GM18858 (cell line): ENCODE data around the gene CHRFAM7A.
"Not testable (repeated sequence)": the region's sequence is repeated elsewhere in the genome, so short reads cannot be mapped to it uniquely, and the experiment has no call there.

Experiments
- ATAC-seq: cut with Tn5 transposase; IDR thresholded peaks from one replicate; pipeline ENCODE4 v1.9.1; 2021; ENCODE audit not compliant: unreplicated experiment

CHRFAM7A gene

DNA sequence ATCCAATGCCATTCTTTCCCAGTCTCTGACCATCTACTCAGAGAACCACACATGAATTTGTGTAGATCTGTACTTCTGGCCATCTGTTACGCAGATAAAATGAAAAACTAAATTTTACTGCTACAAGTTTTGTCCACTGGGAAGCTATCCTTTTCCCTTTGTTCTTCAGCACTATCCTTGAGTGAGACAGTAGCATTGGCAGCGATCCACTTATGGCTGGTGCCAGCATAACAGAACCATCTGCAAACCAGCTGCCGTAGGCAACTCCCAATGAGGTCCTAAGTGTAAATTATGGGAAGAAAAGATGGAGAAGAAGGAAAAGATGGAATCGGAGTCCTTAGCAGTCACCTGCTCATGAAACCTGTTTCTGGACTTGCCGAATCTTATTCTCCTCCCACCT is 72.3 kb downstream of the CHRFAM7A start:
- ATAC-seq = not testable (repeated sequence)

DNA sequence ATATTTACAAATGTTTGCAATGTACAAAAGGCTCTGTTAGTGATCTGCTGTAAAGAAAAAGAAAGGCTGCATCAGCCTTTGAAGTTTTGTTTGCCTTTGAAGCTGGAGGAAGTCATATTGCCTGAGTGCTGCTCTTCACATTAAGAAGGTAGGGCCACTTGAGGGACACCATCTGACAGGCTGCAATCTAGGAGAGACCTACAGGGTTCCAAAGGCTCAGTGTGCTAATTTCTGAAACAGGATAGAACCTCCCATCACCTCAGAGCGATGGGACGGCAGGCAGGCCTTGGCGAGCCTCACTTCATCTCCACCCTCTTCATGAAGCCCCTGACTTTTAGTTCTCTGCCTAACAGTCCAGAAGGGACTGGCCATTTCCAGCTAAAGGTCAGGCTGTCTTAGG is 77.6 kb downstream of the CHRFAM7A start:
- not testable (repeated sequence) for ATAC-seq

DNA sequence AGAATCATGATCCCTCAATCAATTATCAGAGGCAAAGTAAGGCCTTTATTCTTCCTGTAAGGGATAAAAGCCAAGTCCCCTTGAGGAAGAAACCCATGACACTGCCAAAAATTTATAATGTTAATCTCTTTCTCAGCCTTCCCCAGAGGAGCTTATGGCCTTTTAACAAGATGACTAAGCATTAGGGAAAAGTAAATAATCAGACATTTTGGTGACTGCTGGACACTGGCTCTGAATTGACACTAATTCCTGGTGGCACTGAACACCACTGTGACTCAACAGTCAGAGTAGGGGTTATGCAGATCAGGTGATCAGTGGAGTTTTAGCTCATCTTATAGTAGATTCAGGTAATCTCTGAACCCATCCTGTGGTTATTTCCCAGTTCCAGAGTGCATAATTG is 82.8 kb downstream of the CHRFAM7A start:
- ATAC-seq = not testable (repeated sequence)
